Tibial nerve (tissue), 4 donors: ENCODE results near the gene DRD5. TPM values are rescaled to one million over a fixed set of nuclear protein-coding genes. Genes with fewer than 3 reads are reported as not detected.
"Not testable (repeated sequence)": the region's sequence is repeated elsewhere in the genome, so short reads cannot be mapped to it uniquely, and the experiment has no call there.

Experiments
- DNase-seq, 2 donors: peaks; one replicate each; pipeline ENCODE4 v3.0.0-alpha.2; 2019; ENCODE audit warnings: low spot score in 2 of 2
- H3K27ac ChIP-seq, 4 donors: fragments of 200-600 bp; sonication (generic) in 3 of 4; one replicate each; pipeline ENCODE4 v1.5.1; 2017 to 2019; ENCODE audit warnings: mild to moderate bottlenecking in 1 of 4
- H3K27me3 ChIP-seq, 2 donors: fragments of 200-600 bp; sonication (generic) in 1 of 2; one replicate each; pipeline versions ENCODE4 v1.5.1 to v1.6.0; 2017 to 2019
- H3K36me3 ChIP-seq, 3 donors: fragments of 200-600 bp; sonication (generic); one replicate each; pipeline ENCODE4 v1.5.1; 2018 to 2019
- H3K4me1 ChIP-seq, 4 donors: fragments of 200-600 bp; sonication (generic) in 3 of 4; one replicate each; pipeline ENCODE4 v1.5.1; 2017 to 2019
- H3K4me3 ChIP-seq, 4 donors: fragments of 200-600 bp; sonication (generic) in 3 of 4; one replicate each; pipeline ENCODE4 v1.5.1; 2017 to 2019; ENCODE audit warnings: mild to moderate bottlenecking in 1 of 4, moderate library complexity in 1 of 4
- H3K9me3 ChIP-seq, 4 donors: fragments of 200-600 bp; sonication (generic) in 3 of 4; one replicate each; pipeline ENCODE4 v1.5.1; 2017 to 2019
- CTCF ChIP-seq, 5 experiments: fragments of 200-600 bp in 3 of 5; fragments of 450-650 bp in 2 of 5; sonication (generic) in 3 of 5; IDR thresholded peaks; one replicate each; pipeline ENCODE4 v1.5.1; 2016 to 2019; ENCODE audit warnings: antibody characterized with exemption in 5 of 5, mild to moderate bottlenecking in 3 of 5, moderate library complexity in 2 of 5
- EP300 ChIP-seq, 2 donors: sonication (generic); formaldehyde crosslinking; IDR thresholded peaks; one replicate each; pipeline ENCODE4 v1.6.1; 2017; ENCODE audit warnings: antibody characterized with exemption in 2 of 2, mild to moderate bottlenecking in 1 of 2
- POLR2A ChIP-seq, 2 donors: fragments of 450-650 bp; IDR thresholded peaks; one replicate each; pipeline ENCODE4 v1.6.1; 2017; ENCODE audit warnings: antibody characterized with exemption in 2 of 2, mild to moderate bottlenecking in 2 of 2, moderate library complexity in 2 of 2
- WGBS, 2 donors: methylation state at CpG; one replicate each; pipeline ENCODE4 v1.1.5; 2018; 5-methylcytosine and 5-hydroxymethylcytosine counted together
- total RNA-seq, 4 donors: library from RNA; depleted of rRNA; stranded (reverse); fragments of >200 nt; gene quantifications; one replicate each; pipeline ENCODE4 v1.1.0, GENCODE V29; 2016

DRD5 gene
- total RNA-seq, 4 donors from 2014 or later: not detected

GRCh38 chr4:9773471-9773870, 8.0 kb upstream of the DRD5 start:
- H3K36me3 ChIP-seq: no peaks in the 10 kb centered on the region
- 64% methylated on average over 3 of the region's 3 CpGs for WGBS, 2 donors
- H3K27ac ChIP-seq: no peak overlapping the region
- no peaks in the 10 kb centered on the region for H3K9me3 ChIP-seq
- no peaks in the 10 kb centered on the region for H3K4me1 ChIP-seq
- H3K4me3 ChIP-seq: no peak overlapping the region
- H3K27me3 ChIP-seq: no peaks in the 10 kb centered on the region
- TF ChIP-seq EP300 (IDR thresholded peaks at IDR 0.05) (no peak), CTCF (IDR thresholded peaks at IDR 0.05) (no peak), POLR2A (IDR thresholded peaks at IDR 0.05) (no peak)
- no peak for DNase-seq

- H3K36me3 ChIP-seq: no peaks in the 10 kb centered on the region
- no peaks in the 10 kb centered on the region for H3K4me1 ChIP-seq
- no peak for DNase-seq
- H3K27me3 ChIP-seq: peaks cover 0 to 26% of the 10 kb centered on the region in 2 donors
- no peak overlapping the region for H3K27ac ChIP-seq
- 68 to 73% methylated on average over 12 to 20 of the region's 22 CpGs for WGBS, 2 donors
- H3K9me3 ChIP-seq: no peaks in the 10 kb centered on the region
- H3K4me3 ChIP-seq: no peak overlapping the region
- no peak for TF ChIP-seq CTCF (IDR thresholded peaks at IDR 0.05)
- TF ChIP-seq EP300 (IDR thresholded peaks at IDR 0.05): no peak
- no peak for TF ChIP-seq POLR2A (IDR thresholded peaks at IDR 0.05)
Measured at GRCh38 chr4:9782136-9782436, 652 bp downstream of the DRD5 start.

GRCh38 chr4:9785891-9786290, 4.5 kb downstream of the DRD5 start:
- WGBS, 2 donors: 40 to 49% methylated on average over 5 of the region's 5 CpGs
- not testable (repeated sequence) for H3K9me3 ChIP-seq, H3K4me1 ChIP-seq, DNase-seq, H3K27ac ChIP-seq, H3K36me3 ChIP-seq, H3K4me3 ChIP-seq
- peaks cover 0 to 17% of the 10 kb centered on the region in 2 donors for H3K27me3 ChIP-seq

- H3K9me3 ChIP-seq: no peaks in the 10 kb centered on the region
- TF ChIP-seq EP300 (IDR thresholded peaks at IDR 0.05): no peak
- no peak for TF ChIP-seq CTCF (IDR thresholded peaks at IDR 0.05)
- TF ChIP-seq POLR2A (IDR thresholded peaks at IDR 0.05): no peak
- 78 to 83% methylated on average over 3 of the region's 3 CpGs for WGBS, 2 donors
- peaks cover 0 to 4% (median 0%) of the 10 kb centered on the region in 4 donors for H3K4me1 ChIP-seq
- no peaks in the 10 kb centered on the region for H3K36me3 ChIP-seq
- no peaks in the 10 kb centered on the region for H3K27me3 ChIP-seq
- H3K4me3 ChIP-seq: no peak overlapping the region
- no peak overlapping the region for H3K27ac ChIP-seq
- no peak for DNase-seq
Measured at GRCh38 chr4:9792381-9792780, 10.9 kb downstream of the DRD5 start.

- not testable (repeated sequence) for H3K9me3 ChIP-seq, H3K27me3 ChIP-seq, H3K36me3 ChIP-seq, DNase-seq, H3K4me1 ChIP-seq, H3K27ac ChIP-seq, H3K4me3 ChIP-seq
- WGBS, 2 donors: 40 to 48% methylated on average over 2 of the region's 2 CpGs
Measured at GRCh38 chr4:9796641-9797040, 15.2 kb downstream of the DRD5 start.

GRCh38 chr4:9800848-9801247, 19.4 kb downstream of the DRD5 start:
- no peak for DNase-seq
- no peak for TF ChIP-seq CTCF (IDR thresholded peaks at IDR 0.05)

More at GRCh38 chr4:9800848-9801247, 19.4 kb downstream of the DRD5 start:
- Histone ChIP-seq H3K4me3 (no peak overlapping the region), H3K27me3 (no peaks in the 10 kb centered on the region), H3K9me3 (no peaks in the 10 kb centered on the region), H3K36me3 (no peaks in the 10 kb centered on the region), H3K27ac (no peak overlapping the region), H3K4me1 (no peaks in the 10 kb centered on the region)
- WGBS, 2 donors: 75 to 76% methylated on average over 4 of the region's 4 CpGs
